GM13976 (cell line): ENCODE data around the gene ACR.

Source experiments
- DNase-seq: peaks from one replicate; pipeline ENCODE4 v3.0.0; 2012; ENCODE audit warnings: low spot score
- CTCF ChIP-seq: IDR thresholded peaks from 2 replicates; pipeline ENCODE4 v1.5.1; 2012; ENCODE audit warnings: borderline replicate concordance, mild to moderate bottlenecking; ENCODE audit not compliant: insufficient read depth; ENCODE audit errors: extremely low read depth, missing control alignments, control extremely low read depth
- in situ Hi-C: fragments of 300-500 bp; cut with MboI; formaldehyde crosslinking; loops from one replicate; pipeline ENCODE4 v1.12.0; 2022; ENCODE audit warnings: low sequenced_read_pairs, mixed read lengths, inconsistent platforms; ENCODE audit not compliant: unreplicated experiment

ACR gene

GRCh38 chr22:50715776-50716175, 22.2 kb upstream of the ACR start:
- no peak for DNase-seq
- TF ChIP-seq CTCF = no peak
- in situ Hi-C loops = no loop called here

- no peak for DNase-seq
- in situ Hi-C loops = no loop called here
- no peak for TF ChIP-seq CTCF
Measured at GRCh38 chr22:50716290-50717024, 21.5 kb upstream of the ACR start.

- no peak for TF ChIP-seq CTCF
- in situ Hi-C loops = no loop called here
- DNase-seq = no peak
Measured at GRCh38 chr22:50717709-50718351, 20.2 kb upstream of the ACR start.

- in situ Hi-C loops = no loop called here
- no peak for DNase-seq
- TF ChIP-seq CTCF = no peak
Measured at GRCh38 chr22:50718352-50718709, 19.7 kb upstream of the ACR start.

- DNase-seq = no peak
- in situ Hi-C loops = no loop called here
- TF ChIP-seq CTCF = no peak
Measured at GRCh38 chr22:50719814-50720300, 18.1 kb upstream of the ACR start.

- in situ Hi-C loops = no loop called here
Measured at GRCh38 chr22:50720301-50721256, 17.4 kb upstream of the ACR start.

More at GRCh38 chr22:50720301-50721256, 17.4 kb upstream of the ACR start:
- TF ChIP-seq CTCF = no peak
- no peak for DNase-seq
